Lung microvascular endothelial cell (primary cell): ENCODE results near the gene RRAS2. TPM values are rescaled to one million over a fixed set of nuclear protein-coding genes. Genes with fewer than 3 reads are reported as not detected.
"Not testable (repeated sequence)": the region's sequence is repeated elsewhere in the genome, so short reads cannot be mapped to it uniquely, and the experiment has no call there.

Experiments
- DNase-seq, 2 donors: peaks; one replicate each; pipeline versions ENCODE4 v3.0.0 to v3.0.0-alpha.2; 2010; ENCODE audit warnings: low read depth in 2 of 2
- total RNA-seq: library from RNA; depleted of rRNA; stranded (reverse); fragments of >200 nt; gene quantifications from 2 replicates; pipeline ENCODE4 v1.2.1, GENCODE V29; 2014

Gene RRAS2
- total RNA-seq, 1 donor from 2014 or later = 119 TPM

GRCh38 chr11:14372011-14372410 is 13.0 kb upstream of the RRAS2 start:
- no peak for DNase-seq

GRCh38 chr11:14371249-14371648 is 12.3 kb upstream of the RRAS2 start:
- DNase-seq = no peak

GRCh38 chr11:14370496-14370895 is 11.5 kb upstream of the RRAS2 start:
- no peak for DNase-seq

- no peak for DNase-seq
These were observed 10.6 kb upstream of the RRAS2 start for GRCh38 chr11:14369598-14369997.

- no peak for DNase-seq
These were observed 8.0 kb upstream of the RRAS2 start for GRCh38 chr11:14366936-14367335.

- no peak for DNase-seq
These were observed 5.3 kb upstream of the RRAS2 start for GRCh38 chr11:14364322-14364721.

GRCh38 chr11:14362611-14363010 is 3.6 kb upstream of the RRAS2 start:
- DNase-seq = no peak

- DNase-seq = no peak
These were observed 3.0 kb upstream of the RRAS2 start for GRCh38 chr11:14361951-14362350.

GRCh38 chr11:14360976-14361375 is 2.0 kb upstream of the RRAS2 start:
- no peak for DNase-seq

GRCh38 chr11:14359501-14360031 is 583 bp upstream of the RRAS2 start:
- DNase-seq = no peak

- peak; percentile 54 to 77 for DNase-seq
These were observed 878 bp downstream of the RRAS2 start for GRCh38 chr11:14357881-14358728.

- no peak for DNase-seq
These were observed 2.6 kb downstream of the RRAS2 start for GRCh38 chr11:14356342-14356741.

GRCh38 chr11:14354604-14355003 is 4.4 kb downstream of the RRAS2 start:
- not testable (repeated sequence) for DNase-seq

GRCh38 chr11:14350716-14351238 is 8.2 kb downstream of the RRAS2 start:
- DNase-seq = no peak

- DNase-seq = no peak
These were observed 8.8 kb downstream of the RRAS2 start for GRCh38 chr11:14350215-14350614.

GRCh38 chr11:14347991-14348390 is 11.0 kb downstream of the RRAS2 start:
- no peak for DNase-seq

GRCh38 chr11:14347494-14347893 is 11.5 kb downstream of the RRAS2 start:
- no peak for DNase-seq

GRCh38 chr11:14346303-14346955 is 12.6 kb downstream of the RRAS2 start:
- no peak for DNase-seq

GRCh38 chr11:14345668-14346067 is 13.3 kb downstream of the RRAS2 start:
- DNase-seq = no peak

GRCh38 chr11:14345016-14345415 is 14.0 kb downstream of the RRAS2 start:
- not testable (repeated sequence) for DNase-seq

GRCh38 chr11:14342906-14343305 is 16.1 kb downstream of the RRAS2 start:
- no peak for DNase-seq

- DNase-seq = no peak
These were observed 17.0 kb downstream of the RRAS2 start for GRCh38 chr11:14341968-14342367.
